K562 (cell line): ENCODE results near the gene ASB6. TPM values are rescaled to one million over a fixed set of nuclear protein-coding genes. Genes with fewer than 3 reads are reported as not detected.

Experiments
- ATAC-seq: fragments of 200-7000 bp; cut with Tn5 transposase; 3 replicates; pipeline ENCODE4 v1.9.1; 2020; ENCODE audit warnings: moderate library complexity
- BruUV-seq: library from RNA; stranded (reverse); fragments of 400-500 nt; replicated peaks from 2 replicates; lab custom pipeline; 2021; lab: Mats Ljungman, UMichigan
- CTCF ChIA-PET: fragments of 300-600 bp; formaldehyde crosslinking; extraction: SDS; loops from one replicate; lab custom pipeline; 2021; ENCODE audit warnings: low intra/inter-chr PET ratio; lab: Yijun Ruan, JAX
- POLR2A ChIA-PET: fragments of 300-600, 350-650 bp; sonication (Branson Sonifier 250); formaldehyde crosslinking; extraction: SDS; loops from one replicate; lab custom pipeline; 2021; ENCODE audit warnings: antibody characterized with exemption, inconsistent platforms; lab: Yijun Ruan, JAX
- DNase-seq, 4 experiments: peaks; one replicate each; pipeline versions ENCODE4 v3.0.0 to v3.0.0-alpha.2; 2011 to 2018; ENCODE audit warnings: low spot score in 3 of 4, mixed read lengths in 3 of 4; ENCODE audit errors: extremely low read depth in 1 of 4
- FAIRE-seq: peaks from 2 replicates; lab custom pipeline; 2011; peaks lifted over from hg19 to GRCh38; lab: Jason Lieb, UNC
- H2AFZ ChIP-seq: 2 replicates; pipeline ENCODE4 v1.6.0; 2011; ENCODE audit warnings: low read depth, low read length, control low read depth, inconsistent platforms
- H3K27ac ChIP-seq: fragments of 200-600 bp; 3 replicates; pipeline ENCODE4 v1.8.0; 2011; ENCODE audit warnings: low read depth, mild to moderate bottlenecking, control low read depth, inconsistent platforms, low read length, moderate library complexity, mixed read lengths; ENCODE audit errors: extremely low read depth
- H3K27me3 ChIP-seq, 2 experiments: fragments of 300-600 bp in 1 of 2; 2 replicates in 1 of 2; 3 replicates in 1 of 2; pipeline versions ENCODE4 v1.6.0 to v1.8.0; 2011; ENCODE audit warnings: inconsistent platforms in 2 of 2, low read length in 2 of 2, mild to moderate bottlenecking in 1 of 2, mixed read lengths in 1 of 2, moderate library complexity in 1 of 2; ENCODE audit not compliant: control insufficient read depth in 2 of 2, insufficient read depth in 2 of 2
- H3K36me3 ChIP-seq: fragments of 300-600 bp; 3 replicates; pipeline ENCODE4 v1.8.0; 2011; ENCODE audit warnings: mild to moderate bottlenecking, low read length, inconsistent platforms; ENCODE audit not compliant: control insufficient read depth, insufficient read depth
- H3K4me1 ChIP-seq, 2 experiments: fragments of 200-600 bp in 1 of 2; replicated peaks in 1 of 2; 2 replicates in 1 of 2; 3 replicates in 1 of 2; pipeline versions ENCODE4 v1.5.1 to v1.8.0; 2011; ENCODE audit warnings: inconsistent platforms in 2 of 2, low read length in 2 of 2, mild to moderate bottlenecking in 1 of 2, mixed read lengths in 1 of 2, moderate library complexity in 1 of 2; ENCODE audit not compliant: control insufficient read depth in 2 of 2, insufficient read depth in 2 of 2
- H3K4me2 ChIP-seq: 2 replicates; pipeline ENCODE4 v1.6.1; 2011; ENCODE audit warnings: low read length, control low read depth, inconsistent platforms, mixed read lengths; ENCODE audit not compliant: insufficient read depth
- H3K4me3 ChIP-seq: fragments of 200-600 bp; sonication (generic), shearing (Covaris generic); 2 replicates; pipeline ENCODE4 v1.5.1; 2016; ENCODE audit warnings: control low read depth, inconsistent platforms
- H3K79me2 ChIP-seq: fragments of 200-600 bp; 3 replicates; pipeline ENCODE4 v1.8.0; 2011; ENCODE audit warnings: low read length, inconsistent platforms; ENCODE audit not compliant: control insufficient read depth, insufficient read depth
- H3K9ac ChIP-seq, 2 experiments: 2 replicates each; pipeline versions ENCODE4 v1.6.0 to v1.6.1; 2011; ENCODE audit warnings: low read depth in 2 of 2, low read length in 2 of 2, control low read depth in 1 of 2, inconsistent platforms in 1 of 2, mild to moderate bottlenecking in 1 of 2, mixed read lengths in 1 of 2; ENCODE audit not compliant: insufficient read depth in 1 of 2
- H3K9me1 ChIP-seq: one replicate; pipeline ENCODE4 v1.6.0; 2011; ENCODE audit warnings: inconsistent platforms, mild to moderate bottlenecking, low read length, moderate library complexity; ENCODE audit not compliant: control insufficient read depth, insufficient read depth
- H3K9me3 ChIP-seq: replicated peaks from 2 replicates; pipeline ENCODE4 v1.5.1; 2011; ENCODE audit warnings: low read depth, low read length, inconsistent platforms; ENCODE audit not compliant: control insufficient read depth, insufficient read depth
- H4K20me1 ChIP-seq: replicated peaks from 2 replicates; pipeline ENCODE4 v1.6.1; 2011; ENCODE audit warnings: low read length, inconsistent platforms, mixed read lengths; ENCODE audit not compliant: control insufficient read depth, insufficient read depth
- CAMTA2 ChIP-seq: fragments of 250-450 bp; sonication (Bioruptor Pico); conservative IDR thresholded peaks from 2 replicates; pipeline ENCODE4 v1.5.1; 2022
- ELK3 ChIP-seq: fragments of 450-650 bp; formaldehyde crosslinking; IDR thresholded peaks from 2 replicates; pipeline ENCODE4 v1.4.0; 2020; ENCODE audit warnings: mild to moderate bottlenecking
- LEF1 ChIP-seq: fragments of 450-650 bp; IDR thresholded peaks from 2 replicates; pipeline ENCODE4 v1.6.1; 2016; ENCODE audit warnings: mild to moderate bottlenecking
- MXD1 ChIP-seq: fragments of 250-450 bp; sonication (Bioruptor Pico); IDR thresholded peaks from 2 replicates; pipeline ENCODE4 v1.8.0; 2021; ENCODE audit warnings: borderline replicate concordance, mild to moderate bottlenecking, moderate library complexity; ENCODE audit not compliant: poor library complexity, severe bottlenecking
- PHTF2 ChIP-seq: fragments of 250-450 bp; sonication (Bioruptor Pico); IDR thresholded peaks from 2 replicates; pipeline ENCODE4 v1.5.0; 2021; ENCODE audit warnings: mild to moderate bottlenecking
- YY1 ChIP-seq, 3 experiments: IDR thresholded peaks; 2 replicates each; pipeline ENCODE4 v1.6.1; 2011; ENCODE audit warnings: low read length in 2 of 3, mild to moderate bottlenecking in 2 of 3, moderate library complexity in 2 of 3, borderline replicate concordance in 1 of 3, control low read depth in 1 of 3, low read depth in 1 of 3; ENCODE audit not compliant: insufficient read depth in 3 of 3, insufficient replicate concordance in 2 of 3, control insufficient read depth in 1 of 3, insufficient read length in 1 of 3; ENCODE audit errors: extremely low read depth in 1 of 3
- ZNF134 ChIP-seq: fragments of 250-450 bp; sonication (Bioruptor Pico); conservative IDR thresholded peaks from 2 replicates; pipeline ENCODE4 v1.4.0; 2020
- ZNF174 ChIP-seq: fragments of 250-450 bp; sonication (Bioruptor Pico); IDR thresholded peaks from 2 replicates; pipeline ENCODE4 v1.4.0; 2020; ENCODE audit warnings: mild to moderate bottlenecking
- WGBS: fragments of 100-300 bp; shearing (Covaris generic); methylation state at CpG from one replicate; pipeline ENCODE4 v1.1.6; 2016; ENCODE audit warnings: low coverage, mixed read lengths; ENCODE audit not compliant: insufficient coverage; ENCODE audit errors: missing lambda C conversion rate; 5-methylcytosine and 5-hydroxymethylcytosine counted together
- in situ Hi-C: fragments of 300-500 bp; cut with MboI; formaldehyde crosslinking; loops from 4 replicates; pipeline ENCODE4 v1.15.0; 2018; ENCODE audit warnings: inconsistent platforms, mixed read lengths
- intact Hi-C: fragments of 100-400 bp; cut with micrococcal nuclease; formaldehyde crosslinking; loops from 2 replicates; pipeline ENCODE4 v1.14.2; 2022
- polyA plus RNA-seq, 8 experiments: library from polyadenylated mRNA; depleted of rRNA in 4 of 8; stranded (reverse) in 5 of 8; unstranded in 3 of 8; fragments of >200 nt; fragmentation: Nextera tagmentation in 2 of 8; fragmentation: Illumina TruSeq in 1 of 8; extraction: Ambion mirVana in 2 of 8; extraction: Trizol in 1 of 8; gene quantifications; 2 replicates each; pipeline versions ENCODE4 v1.2.1 to v1.2.3, GENCODE V29; 2011 to 2014; ENCODE audit warnings: inconsistent platforms in 1 of 8, missing spikeins in 1 of 8
- total RNA-seq, 7 experiments: library from RNA; depleted of rRNA in 6 of 7; stranded (reverse); fragments of >200 nt in 6 of 7; fragmentation: Illumina TruSeq in 2 of 7; extraction: Trizol in 2 of 7; gene quantifications; 2 replicates each; pipeline versions ENCODE4 v1.2.1 to v1.2.3, GENCODE V29; 2011 to 2021; ENCODE audit warnings: low replicate concordance in 1 of 7

Gene ASB6
- total and polyA plus RNA-seq, 9 of the 15 experiments (the other 6 are each of a cell fraction or from before 2014, with no cell fraction given) = 0.92 to 17.8 (median 11.3) TPM

GRCh38 chr9:129646252-129646651 is 4.3 kb upstream of the ASB6 start:
- in situ Hi-C loops (no loop called here), intact Hi-C loops (loop anchor here (10.0 kb wide), 1 partner anchor 239 kb away; no protein-coding TSS in a partner anchor)
- no peak for ATAC-seq
- Histone ChIP-seq H3K79me2 (peaks cover 7% of the 10 kb centered on the region), H3K9ac (no peak overlapping the region), H3K36me3 (no peaks in the 10 kb centered on the region), H3K27me3 (peaks cover 3 to 9% of the 10 kb centered on the region in 2 experiments; a peak in 4 of 5 replicates), H3K4me3 (no peak overlapping the region), H4K20me1 (peaks cover 2% of the 10 kb centered on the region; the same call in 1 of the 2 replicates), H3K9me1 (no peaks in the 10 kb centered on the region), H3K9me3 (no peaks in the 10 kb centered on the region), H2AFZ (no peak overlapping the region), H3K4me2 (no peak overlapping the region), H3K27ac (no peak overlapping the region), H3K4me1 (peaks cover 0 to 38% of the 10 kb centered on the region in 2 experiments; a peak in 3 of 5 replicates)
- ChIA-PET POLR2A (no interaction called here), CTCF (no interaction called here)
- no peak for DNase-seq
- no TSS peak for BruUV-seq
- 47% methylated on average over 11 of the region's 12 CpGs for WGBS
- no peak for FAIRE-seq
- no peak for TF ChIP-seq ZNF134 (CRISPR knock-in tag)
- no peak for TF ChIP-seq MXD1 (CRISPR knock-in tag)
- TF ChIP-seq PHTF2 (CRISPR knock-in tag) = no peak
- TF ChIP-seq LEF1 = no peak
- TF ChIP-seq ELK3 (CRISPR knock-in tag) = no peak
- no peak for TF ChIP-seq CAMTA2 (CRISPR knock-in tag)
- TF ChIP-seq YY1 (IDR thresholded peaks at IDR 0.05; ENCODE audit: borderline replicate concordance in 1 of 3, control insufficient read depth in 1 of 3, extremely low read depth in 1 of 3, insufficient read depth in 3 of 3, insufficient read length in 1 of 3, insufficient replicate concordance in 2 of 3, low read depth in 1 of 3, low read length in 2 of 3) = no peak
- no peak for TF ChIP-seq ZNF174
